Suppressor macrophage treated with lipopolysaccharide for 1 hour (primary cell): Measurements from ENCODE around the gene ZNF860.
A peak's percentile ranks its signal among the peaks of the same experiment; 100 is the strongest.

Source experiments
- DNase-seq, 3 donors: peaks; one replicate each; pipeline ENCODE4 v3.0.0-alpha.2; 2020 to 2022

Gene ZNF860

DNA sequence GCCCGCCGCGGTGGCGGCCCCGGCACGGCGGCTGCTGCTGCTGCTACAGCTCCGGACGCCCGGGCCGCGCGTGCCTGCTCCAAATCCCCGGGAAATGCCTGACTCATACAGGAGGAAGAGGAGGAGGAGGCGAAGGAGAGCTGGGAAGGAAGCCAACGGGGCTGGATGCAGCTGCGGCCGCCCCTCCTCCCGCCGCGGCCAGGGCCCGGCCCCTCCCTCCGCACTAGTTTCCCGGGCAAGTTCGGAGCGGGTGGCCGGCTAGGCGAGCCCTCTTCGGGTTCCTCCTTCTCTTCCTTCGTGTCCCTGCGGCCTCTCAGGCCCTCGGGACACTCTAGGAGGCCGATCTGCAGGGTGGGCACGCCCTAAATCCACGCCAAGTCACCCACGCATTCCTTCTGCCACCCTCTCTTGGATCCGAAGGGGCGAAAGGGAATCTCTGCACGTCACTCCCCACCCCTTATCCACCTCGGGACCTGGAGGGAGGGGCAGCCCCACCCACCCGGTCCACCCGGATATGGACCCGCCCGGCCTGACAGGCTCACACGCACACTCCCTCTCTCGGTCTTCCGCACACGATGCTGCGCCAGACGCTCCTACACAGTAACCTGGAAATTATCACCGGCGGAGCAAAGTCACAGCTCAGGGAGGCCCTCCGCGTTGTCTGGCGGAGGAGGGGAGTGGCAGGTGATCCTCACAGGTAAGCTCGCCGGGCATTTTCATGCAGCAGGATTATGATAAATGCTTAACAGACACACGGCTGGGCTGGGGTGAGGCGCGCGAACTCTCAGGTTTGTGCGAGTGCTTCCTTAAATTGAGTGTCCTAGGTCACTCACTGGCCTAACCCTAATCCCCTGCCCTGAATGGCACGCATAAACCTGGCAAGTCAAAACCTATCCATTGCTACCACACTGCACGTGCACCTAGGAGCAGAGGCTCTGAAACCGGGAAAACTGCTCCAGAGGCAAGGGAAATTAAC, at the start of gene ZNF860, which contains the start of gene OSBPL10:
Gene ZNF860, plus strand, starts transcription at position 545 of the 976 bp plus-strand sequence. CDS start 7,330 bp downstream, outside the sequence.
Gene OSBPL10, minus strand, starts transcription at position 57 of the 976 bp plus-strand sequence. CDS start 83 bp downstream, outside the sequence.
- DNase-seq = peak; percentile 59 to 80 (median 65)

DNA sequence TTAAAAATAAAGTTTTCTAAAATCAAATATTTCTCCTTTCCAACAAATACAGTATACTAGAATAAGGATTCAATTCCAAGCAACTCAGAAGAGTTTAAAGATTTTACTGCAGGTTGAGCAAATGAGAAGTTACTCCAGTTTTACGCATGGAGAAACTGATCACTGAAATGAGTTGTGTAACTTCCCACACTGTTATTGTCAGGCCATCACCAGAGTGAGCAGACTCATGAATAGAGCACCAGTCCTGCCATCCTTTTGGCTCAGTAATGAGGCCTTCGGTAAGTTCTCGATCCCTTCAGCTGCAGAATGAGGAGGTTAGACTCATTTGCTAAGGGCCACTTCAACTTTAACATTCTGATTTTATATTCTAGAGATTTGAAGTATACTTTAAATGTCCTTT, 48.6 kb upstream of the ZNF860 start:
- DNase-seq = no peak

DNA sequence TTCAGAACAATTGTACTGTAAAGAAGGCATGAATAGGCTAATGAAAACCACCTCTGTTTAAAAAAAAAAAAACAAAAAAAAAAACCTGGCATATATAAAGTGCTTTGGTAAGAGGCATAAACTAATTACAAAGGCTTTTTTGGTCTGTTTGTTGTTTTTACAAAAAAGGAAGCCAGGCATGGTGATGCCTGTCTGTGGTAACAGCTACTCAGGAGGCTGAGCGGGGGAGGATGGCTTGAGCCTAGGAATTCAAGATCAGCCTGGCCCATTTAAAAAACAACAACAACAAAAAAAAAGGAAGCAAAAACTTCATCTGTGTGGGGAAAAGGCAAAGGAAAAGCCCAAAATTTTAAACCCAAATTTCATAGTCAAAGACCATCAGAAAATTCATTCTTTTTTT, 47.5 kb upstream of the ZNF860 start:
- peak in 2 of 3 donors; percentile 6 to 11 for DNase-seq

DNA sequence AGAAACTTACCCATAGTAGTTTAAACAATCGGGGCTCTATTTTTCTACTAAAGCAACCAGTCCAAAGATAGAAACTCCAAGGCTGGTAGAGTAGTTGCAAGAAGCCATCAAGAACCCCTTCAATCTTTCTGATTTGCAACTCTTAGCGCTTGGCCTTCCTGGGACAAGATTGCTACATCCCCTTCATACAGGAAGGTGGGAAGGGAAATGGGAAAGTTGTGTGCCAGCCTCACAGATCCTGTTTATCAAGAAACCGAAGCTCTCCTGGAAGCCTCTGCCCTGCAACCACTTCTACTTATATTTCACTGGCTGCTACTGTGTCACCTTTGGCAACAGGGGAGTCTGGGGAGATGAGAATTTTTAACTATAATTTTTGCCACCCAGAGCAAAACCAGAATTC, 46.7 kb upstream of the ZNF860 start:
- no peak for DNase-seq

DNA sequence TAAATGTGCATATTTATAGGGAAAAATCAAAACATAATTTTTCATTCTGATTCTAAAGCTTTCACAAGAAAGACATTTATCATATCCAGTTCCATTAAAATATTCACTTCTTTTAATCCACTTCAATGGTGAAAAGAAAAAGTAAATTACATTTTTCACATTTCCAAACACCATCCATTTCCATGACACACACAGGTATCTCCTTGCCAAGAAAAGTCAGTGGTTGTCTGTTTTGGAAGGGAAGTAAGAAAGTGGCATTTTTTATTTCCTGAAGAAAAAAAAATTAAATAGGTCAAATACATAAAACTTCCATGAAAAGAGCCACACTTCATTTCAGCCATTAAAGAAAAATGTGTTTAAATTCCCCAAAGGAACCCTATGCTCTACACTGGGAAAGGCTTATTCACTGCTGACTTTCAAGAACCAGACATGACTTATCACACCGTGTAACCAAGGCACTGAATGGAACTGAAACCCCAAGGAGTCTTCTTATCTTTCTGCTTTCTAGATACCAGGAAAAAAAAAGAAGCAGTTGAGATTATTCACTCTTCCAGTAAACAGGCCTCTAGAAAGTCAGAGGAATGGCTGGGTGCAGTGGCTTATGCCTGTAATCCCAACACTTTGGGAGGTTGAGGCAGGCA, 45.0 kb upstream of the ZNF860 start:
- DNase-seq = no peak

DNA sequence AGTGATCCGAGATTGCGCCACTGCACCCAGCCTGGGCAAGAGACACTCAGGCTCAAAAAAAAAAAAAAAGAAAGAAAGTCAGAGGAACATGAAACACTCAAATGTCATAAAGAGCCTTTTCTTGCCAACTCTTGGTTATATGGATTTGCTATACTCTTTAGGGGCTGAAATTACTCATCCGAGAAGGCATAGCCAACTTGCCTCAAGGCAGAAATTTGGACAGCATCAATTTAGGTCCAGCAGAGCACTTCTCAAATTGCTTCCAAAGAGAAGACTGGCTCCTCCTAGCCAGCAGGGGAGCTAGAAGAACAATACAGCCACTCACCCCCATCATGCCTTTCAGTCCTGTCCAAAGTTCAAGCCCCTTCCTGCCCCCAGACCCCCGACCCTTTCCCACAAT, 44.3 kb upstream of the ZNF860 start:
- no peak for DNase-seq

DNA sequence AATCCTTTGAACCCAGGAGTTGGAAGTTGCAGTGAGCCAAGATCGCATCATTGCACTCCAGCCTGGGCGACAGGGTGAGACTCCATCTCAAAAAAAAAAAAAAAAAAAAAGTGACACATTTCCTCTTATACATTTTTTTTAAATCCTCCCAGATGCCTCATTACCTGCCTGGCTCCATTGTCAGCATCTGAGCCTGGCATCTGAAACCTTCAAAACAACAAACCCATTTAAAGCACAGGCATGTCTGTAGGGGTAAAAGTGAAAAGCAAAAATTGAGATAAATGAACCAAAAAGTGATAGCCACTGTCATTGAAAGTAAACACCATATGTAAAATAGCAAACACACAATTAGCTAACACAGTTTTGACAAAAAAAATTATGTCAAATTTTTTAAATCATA, 39.1 kb upstream of the ZNF860 start:
- DNase-seq = no peak

DNA sequence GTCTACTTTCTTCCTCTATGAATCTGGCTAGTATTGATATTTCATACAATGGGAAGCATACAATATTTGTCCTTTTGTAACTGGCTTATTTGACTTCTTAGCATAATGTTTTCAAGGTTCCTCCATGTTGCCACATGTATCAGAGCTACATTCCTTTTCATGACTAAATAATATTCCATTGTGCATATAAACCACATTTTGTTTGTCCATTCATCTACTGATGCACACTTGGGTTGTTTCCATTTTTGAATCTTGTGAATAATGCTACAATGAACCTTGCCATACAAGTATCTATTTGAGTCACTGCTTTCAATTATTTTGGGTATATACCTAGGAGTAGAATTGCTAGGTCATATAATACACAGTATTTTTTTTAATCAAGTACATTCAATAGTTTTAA, 38.5 kb upstream of the ZNF860 start:
- no peak for DNase-seq

DNA sequence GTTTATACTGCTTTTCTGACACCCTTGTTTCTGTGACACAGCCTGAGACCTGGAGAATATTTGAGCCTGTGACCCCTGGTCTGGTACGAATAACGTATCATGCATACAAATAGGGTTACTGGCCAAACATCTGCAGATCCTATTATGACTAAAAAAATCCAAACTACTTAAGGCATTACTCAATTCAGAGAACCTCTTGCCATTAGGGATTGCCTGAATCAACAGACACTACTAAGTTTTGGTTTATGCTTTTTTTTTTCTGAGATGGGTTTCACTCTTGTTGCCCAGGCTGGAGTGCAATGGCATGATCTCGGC, 35.9 kb upstream of the ZNF860 start:
- no peak for DNase-seq

DNA sequence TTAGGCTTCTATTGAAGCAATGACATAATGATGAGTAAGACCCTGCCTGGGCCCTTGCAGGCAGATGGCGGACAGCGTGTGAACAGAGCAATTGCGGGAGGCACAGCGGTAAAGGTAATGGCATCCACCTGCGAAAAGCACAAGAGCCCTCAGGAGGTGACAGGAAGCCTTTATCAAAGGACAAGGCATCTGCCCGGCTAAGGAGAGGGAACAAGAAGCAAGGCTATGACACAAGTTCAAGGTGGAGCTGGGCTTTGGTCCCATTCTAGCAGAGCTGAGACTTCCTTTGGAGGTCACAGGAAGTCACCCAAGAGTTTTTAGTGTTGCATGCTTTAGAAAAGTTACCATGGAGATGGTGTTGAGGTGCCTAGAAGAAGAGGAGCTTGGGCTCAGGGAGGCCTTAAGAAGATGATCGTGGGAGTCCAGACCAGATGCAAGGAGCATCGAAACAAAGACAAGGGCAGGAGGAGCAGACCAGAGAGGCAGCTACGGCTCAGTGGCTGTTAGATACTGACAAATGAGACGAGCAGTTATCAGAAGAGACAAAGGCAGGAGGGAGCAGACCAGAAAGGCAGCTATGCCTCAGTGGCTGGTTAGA, 35.0 kb upstream of the ZNF860 start:
- no peak for DNase-seq

DNA sequence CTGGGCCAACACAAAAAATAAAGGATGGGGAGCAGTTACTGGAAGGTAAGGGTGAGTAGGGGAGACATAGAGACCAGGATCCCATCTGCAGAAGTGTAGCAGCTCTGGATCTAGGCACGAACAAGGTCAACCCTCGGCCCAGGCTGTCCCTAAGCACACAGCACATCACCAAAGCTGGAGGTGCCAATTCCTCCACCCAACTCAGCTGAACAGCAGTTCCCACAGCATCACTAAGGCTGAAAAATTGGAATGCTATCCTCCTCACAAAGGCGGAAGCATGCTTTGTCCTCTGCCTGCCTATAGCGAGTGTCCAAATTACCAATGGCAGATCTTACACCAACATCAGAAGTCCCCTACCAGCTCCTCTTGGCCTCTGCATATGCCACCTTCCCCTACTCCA, 34.4 kb upstream of the ZNF860 start:
- DNase-seq = no peak

DNA sequence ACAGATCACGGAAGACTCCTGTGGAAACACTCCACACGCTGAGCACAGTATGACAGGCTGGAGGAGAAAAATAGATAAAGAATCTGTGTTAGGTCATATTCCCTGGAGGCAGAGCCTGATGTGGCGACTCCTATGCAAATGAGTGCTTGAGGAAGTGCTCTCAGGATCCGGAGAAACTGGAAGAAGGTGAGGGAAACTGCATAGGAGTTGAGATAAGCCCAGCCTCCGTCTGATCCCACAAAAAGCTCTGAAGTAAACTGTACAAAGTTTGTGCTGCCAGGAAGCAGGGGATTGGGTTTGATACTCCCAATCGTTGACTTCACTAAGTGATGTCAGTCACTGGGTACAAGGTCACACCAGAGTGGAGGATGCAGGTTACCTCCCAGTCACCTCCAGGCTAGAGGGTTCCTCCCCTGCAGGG, 33.9 kb upstream of the ZNF860 start:
- DNase-seq = peak in 1 of 3 donors; percentile 5

DNA sequence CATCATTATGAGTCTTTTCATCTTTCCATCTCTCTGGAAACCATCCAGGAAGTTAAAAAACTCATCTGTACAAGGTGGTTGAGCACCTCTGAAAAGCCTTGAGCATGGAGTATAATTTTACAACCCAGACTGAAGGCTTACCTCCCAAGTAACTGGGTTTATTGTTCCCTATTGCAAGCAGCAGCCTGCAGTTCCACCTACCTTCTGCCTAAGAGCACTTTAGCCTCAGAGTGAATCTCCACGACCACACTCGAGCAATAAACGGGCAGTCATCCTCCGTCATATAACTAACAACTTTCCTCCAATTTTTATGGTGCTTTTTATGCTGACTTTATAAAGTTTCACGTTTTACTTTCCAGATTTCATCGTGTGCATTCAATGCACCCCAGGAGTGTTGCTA, 33.3 kb upstream of the ZNF860 start:
- no peak for DNase-seq

DNA sequence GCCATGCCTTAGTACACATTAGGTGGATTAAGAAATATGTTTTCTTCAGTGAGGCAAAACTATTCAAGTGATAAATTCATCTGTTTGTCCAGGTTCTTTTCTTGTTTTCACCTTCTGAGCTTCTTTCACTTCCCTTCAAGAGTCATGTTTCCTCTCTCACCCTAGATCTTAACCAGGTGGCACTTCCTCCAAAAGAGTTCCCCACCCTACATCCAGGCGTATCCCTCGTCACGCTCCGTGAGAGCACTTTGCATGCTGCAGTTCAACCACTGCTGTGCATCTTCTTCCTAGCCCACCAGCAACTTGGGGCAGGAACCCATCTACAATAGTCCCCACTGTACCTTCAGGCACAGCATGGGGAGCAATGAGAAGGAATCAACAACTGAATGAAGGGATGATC, 29.3 kb upstream of the ZNF860 start:
- DNase-seq = no peak

DNA sequence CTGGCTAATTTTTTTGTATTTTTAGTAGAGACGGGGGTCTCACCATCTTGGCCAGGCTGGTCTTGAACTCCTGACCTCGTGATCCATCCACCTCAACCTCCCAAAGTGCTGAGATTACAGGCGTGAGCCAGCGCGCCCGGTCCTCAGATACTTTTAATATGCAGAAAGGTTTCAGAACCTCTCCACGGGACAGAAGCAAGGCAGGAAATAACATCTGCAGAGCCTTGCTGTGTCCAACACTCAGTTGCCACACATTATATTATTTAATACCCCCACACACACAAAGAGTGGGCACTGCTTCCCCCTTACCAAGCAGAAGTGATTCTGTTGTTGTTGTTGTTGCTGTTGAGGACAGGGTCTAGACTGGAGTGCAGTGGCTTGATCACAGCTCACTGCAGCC, 28.5 kb upstream of the ZNF860 start:
- no peak for DNase-seq

DNA sequence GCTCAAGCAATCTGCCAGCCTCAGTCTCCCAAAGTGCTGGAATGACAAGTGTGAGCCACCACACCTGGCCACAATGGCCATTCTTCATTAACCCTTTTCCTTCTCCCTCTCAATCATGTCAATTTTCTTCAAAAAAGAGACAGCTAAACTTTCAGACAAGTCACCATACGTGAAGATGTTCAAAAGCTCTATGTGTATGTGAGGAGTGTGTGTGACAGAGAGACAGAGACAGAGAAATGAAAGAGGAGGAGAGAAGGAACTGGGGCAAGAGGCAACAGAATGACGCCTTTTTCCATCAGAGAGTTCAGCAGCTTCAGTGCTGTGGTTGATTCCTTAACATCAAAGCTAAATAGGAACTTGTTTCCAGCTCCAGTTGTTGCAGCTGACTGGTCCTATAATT, 27.9 kb upstream of the ZNF860 start:
- DNase-seq = no peak

DNA sequence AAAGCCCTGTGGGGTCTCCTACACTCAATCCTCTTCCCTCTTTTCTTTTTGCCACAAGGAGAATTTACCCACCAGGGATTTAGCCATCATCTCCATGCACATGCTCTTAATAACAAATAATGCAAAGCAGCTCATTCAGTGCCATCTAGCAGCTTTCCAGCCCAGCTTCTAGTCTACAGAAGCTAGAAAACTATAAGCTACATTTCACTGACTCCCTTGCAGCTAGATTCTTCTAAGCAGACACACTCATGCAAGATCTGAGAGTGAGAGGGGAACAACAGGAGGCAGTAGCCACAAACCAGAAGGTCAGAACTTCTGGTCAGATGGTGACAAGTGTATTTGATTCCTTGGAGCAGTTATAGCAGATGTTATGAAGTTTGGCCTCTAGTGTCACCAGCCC, 26.0 kb upstream of the ZNF860 start:
- DNase-seq = no peak

DNA sequence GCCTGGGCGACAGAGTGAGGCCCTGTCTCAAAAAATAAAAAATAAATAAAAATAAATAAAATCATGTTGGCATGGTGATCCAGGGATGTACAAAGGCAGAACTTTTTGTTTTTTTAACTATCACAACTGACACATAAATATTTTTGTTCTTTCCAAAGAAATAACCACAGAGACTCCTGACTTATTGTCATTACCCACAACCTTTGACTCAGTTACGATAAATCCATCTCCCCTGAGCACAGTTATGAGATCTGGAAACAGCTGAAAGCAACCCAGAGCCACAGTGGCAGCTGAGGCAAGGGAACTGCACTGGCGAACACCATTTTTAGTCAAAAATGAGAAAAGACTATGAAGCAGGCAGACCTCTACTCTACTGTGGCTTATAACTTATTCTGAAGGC, 24.4 kb upstream of the ZNF860 start:
- no peak for DNase-seq

DNA sequence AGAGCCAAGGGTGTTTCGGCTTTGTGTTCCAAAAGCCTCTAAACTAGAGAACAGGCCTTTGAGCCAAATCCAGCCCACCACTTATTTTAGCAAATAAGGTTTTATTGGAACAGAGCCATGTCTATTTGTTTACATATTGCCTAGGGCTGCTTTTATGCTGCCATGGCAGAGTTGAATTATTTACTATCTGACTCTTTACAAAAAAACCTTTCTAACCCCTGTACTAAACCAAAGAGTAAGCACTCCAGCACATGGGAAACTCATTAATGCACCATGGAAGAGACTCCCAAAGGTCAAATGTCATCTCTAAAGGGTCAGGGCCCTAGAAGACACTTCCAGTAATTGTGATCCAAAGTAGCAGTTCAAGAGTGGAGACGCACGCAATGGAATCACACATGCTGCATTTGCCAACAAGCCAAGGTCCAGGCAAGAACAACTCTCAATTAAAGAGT, 22.8 kb upstream of the ZNF860 start:
- no peak for DNase-seq

DNA sequence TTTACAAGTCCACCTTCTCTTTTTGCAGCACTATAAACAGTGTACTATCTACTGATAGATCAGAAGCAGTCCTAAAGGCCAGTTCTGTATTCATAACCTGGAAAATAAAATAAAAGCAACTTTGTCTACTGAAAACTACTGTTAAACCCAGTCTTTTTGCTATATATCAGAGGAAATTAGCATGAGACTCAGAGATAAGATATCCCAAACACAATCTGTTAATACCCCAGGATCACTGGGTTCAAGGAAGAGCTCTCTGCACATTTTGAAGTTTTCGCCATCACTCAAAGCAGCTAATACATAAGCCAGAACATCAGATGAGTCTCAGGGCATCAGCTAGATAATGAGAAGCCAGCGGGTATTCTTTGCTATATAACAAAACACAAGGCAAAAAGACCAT, 22.3 kb upstream of the ZNF860 start:
- DNase-seq = no peak

DNA sequence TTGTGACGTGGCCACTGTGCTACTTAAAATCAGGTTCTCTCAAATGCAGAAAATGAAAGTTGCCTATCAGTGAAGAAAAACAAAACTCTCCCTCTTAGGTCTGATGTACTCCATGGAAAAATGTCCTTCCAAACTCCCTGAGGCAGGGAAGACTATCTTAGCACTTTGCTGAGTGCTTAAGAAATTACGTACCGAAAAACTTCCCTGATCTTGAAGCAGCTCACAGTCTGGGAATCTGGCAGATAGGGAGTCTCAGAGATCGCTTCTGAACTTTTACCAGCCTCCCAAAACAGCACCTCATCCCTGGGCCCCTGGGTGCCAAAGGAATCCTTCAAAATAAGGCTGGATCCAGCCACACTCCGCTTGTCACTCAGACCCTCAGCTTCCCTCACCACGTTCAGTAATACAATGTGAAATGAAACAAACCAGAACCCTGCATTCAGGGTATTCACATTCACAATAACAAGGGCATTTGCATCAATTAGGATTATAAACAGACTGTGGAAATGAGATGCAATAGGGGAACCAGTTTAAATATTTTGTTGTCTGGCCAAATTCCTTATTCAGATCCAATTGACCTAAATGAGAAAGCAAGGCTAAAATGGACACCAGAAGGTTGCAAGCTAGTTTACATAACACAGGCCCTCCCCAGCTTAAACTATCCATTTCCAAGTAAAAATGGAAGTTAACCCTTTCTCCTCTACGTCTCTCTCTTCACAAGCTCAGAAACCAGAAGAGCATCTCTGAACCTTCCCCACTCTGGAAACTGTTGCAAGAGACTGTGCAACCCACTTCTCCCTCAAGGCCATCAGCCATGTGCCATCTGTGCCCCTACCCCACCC, 21.4 kb upstream of the ZNF860 start:
- DNase-seq = no peak

DNA sequence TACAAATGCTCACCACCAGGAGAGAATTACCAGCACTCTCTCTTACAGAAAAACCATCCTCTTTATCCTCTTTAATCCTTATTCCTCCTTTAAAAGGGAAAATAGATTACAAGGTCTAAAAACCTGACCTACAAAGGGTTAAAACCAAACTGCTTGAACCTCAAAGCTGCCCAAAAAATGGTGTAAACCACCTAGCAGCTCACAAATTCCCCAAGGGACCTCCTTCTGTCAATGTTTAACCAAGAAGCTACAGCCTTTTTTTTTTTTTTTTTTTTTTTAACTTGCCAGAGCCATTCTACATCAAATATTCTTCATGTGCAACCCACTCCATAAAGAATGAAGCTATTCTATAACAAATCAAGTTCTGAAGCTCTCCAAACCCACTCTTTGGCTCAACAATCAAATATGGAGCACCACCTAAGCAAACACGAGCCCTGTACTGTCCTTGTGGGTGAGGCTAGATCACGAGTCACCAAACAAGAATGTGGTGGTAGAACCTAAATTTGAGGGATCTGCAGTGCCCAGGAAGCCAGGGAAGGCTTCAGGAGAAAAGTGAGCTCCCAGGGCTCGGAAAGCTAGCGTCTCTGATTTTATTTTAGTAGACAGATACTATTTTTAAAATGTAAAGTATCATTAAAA, 20.6 kb upstream of the ZNF860 start:
- DNase-seq = no peak
